G401 (cell line): ENCODE results near the gene C3. TPM values are rescaled to one million over a fixed set of nuclear protein-coding genes. Genes with fewer than 3 reads are reported as not detected.

ENCODE experiments used
- DNase-seq: peaks from one replicate; pipeline ENCODE4 v3.0.0-alpha.2; 2015; ENCODE audit warnings: low spot score
- in situ Hi-C: cut with HindIII; loops from 2 replicates; pipeline ENCODE4 v1.10.0; 2016; ENCODE audit warnings: low sequenced_read_pairs, mixed read lengths
- total RNA-seq: library from RNA; depleted of rRNA; stranded (reverse); fragments of >200 nt; shearing (Covaris generic); gene quantifications from 2 replicates; pipeline ENCODE4 v1.2.3, GENCODE V29; 2014

C3 gene
- total RNA-seq, 1 experiment from 2014 or later = 2.1 TPM

DNA sequence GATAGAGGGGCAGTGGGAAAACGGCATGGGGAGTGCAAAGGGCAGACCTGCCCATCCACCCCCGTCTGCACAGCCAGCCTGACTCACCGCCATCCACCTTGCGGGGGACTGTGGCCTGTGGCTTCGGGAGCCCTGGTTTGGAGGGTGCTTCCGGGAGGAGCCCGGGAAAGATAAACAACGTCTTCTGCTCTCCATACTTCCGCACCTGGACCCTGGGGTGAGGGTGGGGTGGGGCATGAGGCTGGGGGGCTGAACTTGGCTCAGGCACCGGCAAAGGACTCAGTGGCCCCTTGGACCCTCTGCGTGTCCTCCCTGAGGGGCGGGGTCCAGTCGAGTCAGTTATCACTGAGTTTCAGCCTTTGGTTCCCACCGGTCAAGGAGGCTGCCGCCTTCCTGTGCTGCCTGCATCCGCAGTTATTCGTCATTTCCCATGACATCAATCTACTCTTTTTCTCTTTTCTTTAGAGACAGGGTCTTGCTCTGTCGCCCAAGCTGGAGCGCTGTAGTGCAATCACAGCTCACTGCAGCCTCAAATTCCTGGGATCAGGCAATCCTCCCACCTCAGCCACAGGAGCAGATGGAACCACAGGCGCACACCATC lies 13.7 kb upstream of the C3 start:
- in situ Hi-C loops = no loop called here
- no peak for DNase-seq

DNA sequence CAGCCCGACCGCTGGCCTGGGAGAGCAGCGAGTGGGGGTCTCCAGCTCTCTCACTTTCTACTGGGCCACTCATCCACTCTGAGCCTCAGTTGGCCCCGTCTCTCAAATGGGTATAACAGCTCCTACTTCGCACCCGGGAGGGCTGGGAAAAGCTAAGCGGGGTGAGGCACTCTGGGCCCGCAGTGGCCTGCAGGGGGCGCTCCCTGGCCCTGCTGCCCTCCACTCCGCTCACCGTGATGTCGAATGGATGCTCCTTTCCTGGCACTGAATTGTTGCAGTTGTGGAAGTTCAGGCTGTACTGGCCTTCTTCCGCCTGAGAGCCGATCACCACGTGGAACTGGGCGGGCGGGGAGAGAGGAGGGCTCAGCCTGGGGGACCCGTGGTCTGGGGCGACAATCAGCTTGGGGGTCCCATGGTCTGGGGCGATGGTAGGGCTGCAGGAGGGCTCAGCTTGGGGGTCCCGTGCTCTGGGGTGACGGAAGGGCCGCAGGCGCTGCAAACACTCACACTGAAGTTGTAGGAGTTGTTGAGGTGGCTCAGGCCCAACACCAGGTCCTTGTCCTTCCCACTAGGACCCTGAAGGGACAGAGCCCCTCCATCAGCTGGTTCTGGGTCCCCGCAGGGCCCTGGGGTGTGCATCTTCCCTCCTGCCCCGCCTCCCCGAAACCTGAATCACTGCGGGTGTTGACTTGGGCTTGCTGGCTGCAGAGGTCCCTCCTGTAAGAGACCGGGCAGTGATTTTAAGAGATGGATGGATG lies 13.1 kb upstream of the C3 start:
- in situ Hi-C loops = no loop called here

DNA sequence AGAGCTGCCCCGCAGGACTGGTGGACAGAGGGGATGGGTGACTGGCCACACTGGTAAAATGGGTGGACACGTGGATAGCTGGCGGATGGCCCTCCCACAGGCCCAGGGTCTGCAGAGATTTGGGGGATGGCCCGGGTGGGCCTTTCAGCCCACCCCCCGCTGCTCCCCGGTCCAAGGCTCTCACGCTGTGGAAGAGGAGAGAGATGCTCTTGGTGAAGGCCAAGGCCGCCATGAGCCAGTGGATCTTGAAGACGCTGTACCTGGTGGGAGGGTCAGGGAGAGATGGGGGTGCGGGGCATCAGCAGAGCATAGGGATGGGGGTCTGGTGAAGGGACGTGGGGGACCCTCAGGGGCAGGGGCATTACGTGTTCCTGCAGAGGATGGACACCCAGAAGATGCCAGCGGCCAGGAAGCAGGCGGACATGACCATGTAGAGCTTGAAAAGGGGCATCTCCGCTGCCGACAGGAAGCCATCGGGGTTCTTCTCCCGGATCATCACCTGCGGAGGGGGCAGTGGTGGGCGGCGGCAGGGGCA lies 12.4 kb upstream of the C3 start:
- in situ Hi-C loops = no loop called here
- no peak for DNase-seq

More for the DNA sequence above, 13.1 kb upstream of the C3 start:
- no peak for DNase-seq

DNA sequence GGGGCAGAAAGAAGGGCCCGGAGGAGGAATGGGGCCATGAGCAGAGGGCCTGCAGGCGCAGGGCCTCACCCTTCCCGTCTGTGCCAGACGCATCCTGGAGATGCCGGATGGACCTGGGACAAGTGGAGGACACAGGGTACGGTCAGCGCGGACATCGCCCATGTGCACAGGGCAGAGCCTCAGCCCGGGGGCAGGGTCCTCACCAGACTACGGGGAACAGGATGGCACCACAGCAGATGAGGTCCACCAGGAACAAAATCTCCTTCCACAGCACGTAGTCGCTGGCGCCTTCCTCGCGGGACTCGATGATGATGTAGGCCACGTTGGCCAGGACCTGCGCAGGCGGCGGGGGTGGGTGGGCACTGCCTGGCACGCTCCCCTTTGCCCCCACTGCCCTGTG lies 11.4 kb upstream of the C3 start:
- no peak for DNase-seq
- in situ Hi-C loops = no loop called here

DNA sequence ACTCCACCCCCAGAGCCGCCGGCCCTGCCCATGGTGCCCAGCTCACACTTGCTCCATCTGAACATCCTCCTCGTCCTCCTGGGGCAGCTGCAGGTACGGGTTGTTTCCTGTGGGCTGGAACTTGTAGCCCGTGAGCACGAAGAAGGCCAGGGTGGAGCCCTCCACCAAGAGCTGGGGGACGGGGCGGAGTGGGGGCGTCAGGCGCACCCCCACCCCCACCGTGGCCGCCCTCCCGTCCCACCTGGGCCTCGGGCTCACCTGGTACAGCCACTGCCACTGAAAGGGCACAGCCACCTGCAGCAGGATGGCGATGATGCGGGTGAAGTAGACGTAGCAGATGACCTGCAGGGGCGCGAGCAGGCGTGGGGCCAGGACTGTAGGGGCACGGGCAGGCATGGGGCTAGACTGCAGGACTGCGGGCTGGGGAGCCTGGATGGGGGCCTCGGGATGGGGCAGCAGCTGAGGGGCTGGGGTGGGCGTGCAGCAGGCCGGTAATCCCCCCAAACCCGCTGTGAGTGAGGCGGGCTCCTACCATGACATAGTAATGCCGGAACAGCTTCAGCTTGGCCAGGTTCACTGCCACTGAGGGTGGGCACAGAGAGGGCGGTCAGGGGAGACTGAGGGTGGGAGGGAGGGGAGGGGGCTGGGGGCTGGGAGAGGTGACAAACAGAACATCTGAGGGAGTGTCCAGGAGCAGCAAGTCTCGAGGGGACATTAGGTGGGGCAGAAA lies 10.7 kb upstream of the C3 start:
- in situ Hi-C loops = no loop called here

DNA sequence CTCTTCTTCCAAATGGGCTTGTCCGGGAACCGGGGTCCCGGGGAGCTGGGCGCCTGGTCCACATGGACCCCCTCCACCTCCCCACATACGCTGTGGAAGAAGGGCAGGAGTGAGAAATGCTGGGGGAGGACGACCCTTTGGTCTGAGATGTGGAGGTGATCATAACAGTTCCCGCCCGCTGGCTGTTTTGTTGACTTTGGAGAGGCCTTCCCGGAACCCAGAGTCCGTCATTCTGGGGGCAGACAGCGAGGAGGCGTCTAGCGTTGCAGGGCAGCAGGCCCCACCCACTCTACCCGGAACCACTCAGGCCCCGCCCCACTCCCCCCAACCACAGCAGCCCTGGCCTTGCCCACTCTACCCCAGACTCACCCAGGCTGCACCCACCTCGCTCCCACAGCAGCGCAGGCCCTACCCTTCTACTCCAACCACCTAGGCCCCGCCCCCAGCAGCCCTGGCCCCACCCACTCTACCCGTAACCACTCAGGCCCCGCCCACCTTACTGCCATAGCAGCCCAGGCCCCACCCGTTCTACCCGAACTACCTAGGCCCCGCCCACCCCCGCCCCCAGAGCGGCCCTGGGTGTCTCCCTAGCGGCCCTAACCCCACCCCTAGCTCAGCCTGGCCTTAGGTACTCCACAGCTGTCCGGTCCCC lies 9.8 kb upstream of the C3 start:
- in situ Hi-C loops = no loop called here
- DNase-seq = no peak

More for the DNA sequence above, 10.7 kb upstream of the C3 start:
- no peak for DNase-seq

DNA sequence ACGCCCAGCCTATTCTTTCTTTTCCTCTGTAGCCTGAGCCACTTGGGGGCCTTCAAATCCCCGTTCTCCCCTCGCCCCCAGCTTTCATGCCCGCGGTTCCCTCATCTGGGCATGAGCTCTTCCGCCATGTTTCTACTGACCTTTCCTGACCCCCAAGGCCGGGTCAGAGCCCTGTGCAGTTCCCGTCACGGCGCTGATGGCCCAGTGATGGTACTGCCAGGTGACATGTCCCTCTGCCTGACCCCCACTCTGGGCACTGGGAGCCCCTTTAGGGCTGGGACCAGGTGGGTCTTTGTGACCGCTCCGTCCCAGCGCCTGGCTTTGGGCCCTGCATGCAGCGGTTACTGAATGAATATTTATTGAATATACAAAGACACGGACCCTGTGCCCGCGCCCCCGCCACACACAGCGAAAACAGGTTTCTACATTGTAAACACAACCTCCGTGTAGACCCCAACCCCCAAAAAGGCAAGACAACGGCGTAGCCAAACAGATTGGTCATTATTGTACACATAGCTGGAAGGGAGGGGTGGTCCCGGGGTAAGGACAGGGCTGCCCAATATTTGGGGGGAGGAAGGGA lies 9.2 kb upstream of the C3 start:
- in situ Hi-C loops = no loop called here
- DNase-seq = no peak

DNA sequence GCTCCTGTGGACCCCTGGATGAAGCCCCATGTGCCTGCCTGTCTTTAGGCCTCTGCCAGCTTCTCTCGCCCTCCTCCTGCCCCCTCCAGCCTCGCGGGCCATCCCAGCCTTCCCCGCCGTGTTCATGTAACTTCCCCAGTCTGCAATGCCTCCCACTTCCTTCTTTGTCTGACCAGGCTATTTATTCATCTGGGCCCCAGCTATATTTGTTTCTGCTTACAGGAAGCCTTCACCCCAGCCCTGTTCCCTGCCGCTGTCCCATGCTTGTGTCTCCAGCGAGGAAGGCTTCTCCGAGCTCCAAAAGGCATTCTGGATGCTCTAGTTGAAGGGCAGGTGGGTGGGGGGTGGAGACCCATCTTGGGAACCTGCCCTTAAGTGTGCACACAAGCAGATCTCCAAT lies 7.9 kb upstream of the C3 start:
- DNase-seq = no peak
- in situ Hi-C loops = no loop called here

DNA sequence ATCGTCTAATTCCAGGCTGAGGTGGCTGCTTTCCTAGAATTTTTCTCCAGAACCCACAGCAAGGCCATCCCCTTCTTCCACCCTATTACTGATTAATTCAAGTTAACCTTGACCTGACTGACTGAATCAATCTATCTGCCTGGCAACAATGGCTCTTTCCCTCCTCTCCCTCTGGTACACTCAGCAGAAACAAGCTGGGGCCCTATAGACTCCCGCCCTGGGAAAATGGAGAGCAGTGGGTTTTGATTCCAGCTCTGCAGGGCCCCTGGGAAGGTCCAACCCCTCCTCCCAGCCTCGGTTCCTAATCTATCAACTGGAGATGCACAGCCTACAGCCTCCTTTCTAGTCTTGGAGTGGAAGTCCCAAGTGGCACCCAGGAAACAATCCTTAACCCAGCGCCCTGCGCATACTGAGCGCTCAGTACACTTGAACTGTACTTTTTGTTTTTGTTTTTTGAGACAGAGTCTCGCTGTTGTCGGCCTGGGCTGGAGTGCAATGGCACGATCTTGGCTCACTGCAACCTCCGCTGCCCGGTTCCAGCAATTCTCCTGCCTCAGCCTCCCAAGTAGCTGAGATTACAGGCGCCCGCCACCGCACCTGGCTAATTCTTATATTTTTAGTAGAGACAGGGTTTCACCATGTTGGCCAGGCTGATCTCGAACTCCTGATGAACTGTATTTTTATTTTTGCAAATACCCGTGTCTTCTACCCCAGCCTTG lies 5.2 kb upstream of the C3 start:
- in situ Hi-C loops = no loop called here
- DNase-seq = no peak

DNA sequence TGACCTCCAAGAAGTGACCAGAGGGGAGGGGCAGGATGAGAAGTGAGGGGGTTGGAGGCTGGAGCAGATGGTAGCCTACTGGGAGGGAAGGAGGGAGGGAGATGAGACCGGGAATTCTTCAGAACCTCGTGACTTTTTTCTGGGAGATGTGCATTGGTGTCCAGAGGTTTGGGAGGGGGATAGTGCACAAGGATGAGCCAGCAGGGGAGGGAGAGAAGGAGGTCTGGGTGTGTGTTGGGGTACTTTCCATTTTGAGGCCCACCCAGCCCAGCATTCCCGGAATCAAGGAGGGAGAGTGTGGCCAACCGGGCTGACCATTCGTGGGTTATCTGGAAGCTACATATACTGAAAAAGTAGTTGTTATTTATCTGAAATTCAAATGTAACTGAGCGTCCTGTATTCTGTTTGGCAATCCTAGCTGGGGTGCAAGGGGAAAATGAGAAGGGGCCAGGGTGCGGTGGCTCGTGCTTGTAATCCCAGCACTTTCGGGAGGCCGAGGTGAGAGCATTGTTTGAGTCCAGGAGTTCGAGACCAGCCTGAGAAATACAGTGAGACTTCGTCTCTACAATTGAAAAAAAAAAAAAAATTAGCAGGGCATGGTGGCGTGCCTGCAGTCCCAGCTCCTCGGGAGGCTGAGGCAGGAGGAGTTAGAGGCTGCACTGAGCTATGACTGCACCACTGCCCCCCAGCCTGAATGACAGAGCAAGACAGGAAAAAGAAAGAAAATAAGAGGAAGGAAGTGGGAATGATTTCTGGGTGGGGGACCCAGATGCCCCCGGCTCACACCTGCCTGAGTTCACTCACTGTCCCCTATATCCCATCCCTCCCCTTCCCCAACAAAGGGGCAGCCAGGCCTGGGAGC lies 4.4 kb upstream of the C3 start:
- in situ Hi-C loops = no loop called here
- no peak for DNase-seq

DNA sequence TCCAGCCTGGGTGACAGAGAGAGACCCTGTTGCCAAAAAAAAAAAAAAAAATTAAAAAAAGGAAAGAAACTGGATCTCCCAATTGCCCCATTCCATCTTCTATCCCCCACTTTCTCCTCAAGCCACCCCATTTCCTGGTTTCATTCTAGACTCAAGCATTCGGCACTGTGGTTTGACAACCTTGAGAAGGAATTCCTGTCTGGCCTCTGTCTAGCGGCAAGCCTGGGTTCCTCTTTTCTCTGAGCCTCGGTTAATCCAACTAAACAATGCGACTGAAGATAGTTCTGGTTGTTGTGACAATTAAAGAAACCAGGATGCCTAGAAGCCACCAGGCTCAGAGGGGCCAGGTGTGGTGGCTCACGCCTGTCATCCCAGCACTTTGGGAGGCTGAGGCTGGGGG lies 3.3 kb upstream of the C3 start:
- DNase-seq = no peak
- in situ Hi-C loops = no loop called here

DNA sequence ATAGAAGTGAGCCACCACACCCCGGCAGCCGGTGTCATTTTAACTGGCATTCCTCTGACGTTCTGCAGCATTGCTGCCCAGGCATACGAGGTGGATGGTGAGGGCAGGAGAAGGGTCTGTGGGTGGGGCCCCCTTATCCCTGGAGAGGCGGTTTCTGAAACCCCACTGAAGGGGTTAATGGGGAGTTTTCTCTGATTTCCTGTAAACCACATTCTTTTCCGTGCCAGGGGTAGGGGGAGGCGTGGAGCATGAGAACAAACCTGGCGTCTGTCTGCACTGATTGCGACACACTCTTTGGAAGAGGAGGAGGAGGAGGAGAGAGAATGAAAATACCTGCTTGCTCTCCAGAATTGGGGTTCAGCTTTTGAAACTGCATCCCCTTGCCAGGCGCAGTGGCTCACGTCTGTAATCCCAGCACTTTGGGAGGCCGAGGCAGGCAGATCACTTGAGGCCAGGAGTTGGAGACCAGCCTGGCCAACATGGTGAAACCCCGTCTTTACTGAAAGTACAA lies 2.7 kb upstream of the C3 start:
- no peak for DNase-seq
- in situ Hi-C loops = no loop called here

DNA sequence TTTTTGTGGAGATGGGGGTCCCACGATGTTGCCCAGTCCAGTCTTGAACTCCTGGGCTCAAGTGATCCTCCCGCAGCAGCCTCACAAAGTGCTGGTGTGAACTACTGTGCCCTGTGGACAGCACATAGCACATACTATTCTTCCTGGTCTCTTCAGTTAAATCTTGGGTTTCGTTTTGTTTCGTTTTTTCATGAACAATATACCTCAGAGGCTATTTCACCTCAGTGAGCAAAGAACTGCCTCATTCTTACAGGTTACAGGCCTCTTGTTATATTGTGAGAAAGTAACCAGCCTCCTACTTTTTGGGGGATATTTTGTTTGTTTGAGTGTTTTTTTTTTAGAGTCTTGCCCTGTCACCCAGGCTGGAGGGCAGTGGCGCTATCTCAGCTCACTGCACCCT lies 1.3 kb upstream of the C3 start:
- no peak for DNase-seq
- in situ Hi-C loops = no loop called here

DNA sequence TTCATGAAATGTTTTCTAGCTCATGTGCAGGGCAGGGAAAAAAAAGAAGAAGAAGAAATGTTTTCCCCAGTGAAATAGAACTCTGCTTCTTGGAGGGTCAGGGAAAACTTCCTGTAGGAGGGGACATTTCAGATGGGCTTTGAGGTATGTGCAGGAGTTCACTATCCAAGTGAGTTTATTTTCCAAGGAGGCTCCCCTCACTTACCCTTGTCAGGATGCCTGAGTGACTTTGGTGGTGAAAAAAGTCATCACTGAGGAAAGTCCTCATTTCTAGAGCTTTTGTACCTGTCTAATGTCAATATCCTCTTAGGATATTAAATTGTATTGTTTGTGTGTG lies 656 bp upstream of the C3 start:
- DNase-seq = no peak
- in situ Hi-C loops = no loop called here

DNA sequence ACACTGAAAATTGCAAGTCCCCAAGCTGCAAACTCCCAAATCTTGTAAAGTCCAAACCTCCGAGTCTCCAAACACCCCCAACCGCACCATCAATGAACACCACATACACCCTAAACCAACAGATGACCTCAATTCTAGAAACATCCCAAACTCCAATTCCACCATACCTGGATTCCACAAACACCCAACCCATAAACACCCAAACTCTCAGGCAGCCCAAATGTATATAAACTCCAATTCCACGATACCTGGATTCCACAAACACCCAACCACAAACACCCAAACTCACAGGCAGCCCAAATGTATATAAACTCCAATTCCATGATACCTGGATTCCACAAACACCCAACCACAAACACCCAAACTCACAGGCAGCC lies 470 bp downstream of the C3 start:
- in situ Hi-C loops = no loop called here
- DNase-seq = no peak

DNA sequence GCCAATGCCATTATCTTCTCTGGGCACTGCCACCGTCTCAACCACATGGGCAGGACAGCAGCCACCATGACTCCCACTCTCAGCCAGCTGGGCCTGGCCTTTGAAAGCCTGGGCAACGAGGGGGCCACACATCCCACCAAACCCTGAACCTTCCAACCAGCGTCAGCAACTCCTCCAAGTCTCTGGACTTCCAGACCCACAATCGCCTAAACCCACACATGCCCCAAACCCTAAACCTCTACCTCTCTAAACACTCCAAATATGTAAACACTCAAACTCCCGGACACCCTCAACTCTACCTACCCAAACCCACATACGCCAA lies 949 bp downstream of the C3 start:
- in situ Hi-C loops = no loop called here
- DNase-seq = no peak

DNA sequence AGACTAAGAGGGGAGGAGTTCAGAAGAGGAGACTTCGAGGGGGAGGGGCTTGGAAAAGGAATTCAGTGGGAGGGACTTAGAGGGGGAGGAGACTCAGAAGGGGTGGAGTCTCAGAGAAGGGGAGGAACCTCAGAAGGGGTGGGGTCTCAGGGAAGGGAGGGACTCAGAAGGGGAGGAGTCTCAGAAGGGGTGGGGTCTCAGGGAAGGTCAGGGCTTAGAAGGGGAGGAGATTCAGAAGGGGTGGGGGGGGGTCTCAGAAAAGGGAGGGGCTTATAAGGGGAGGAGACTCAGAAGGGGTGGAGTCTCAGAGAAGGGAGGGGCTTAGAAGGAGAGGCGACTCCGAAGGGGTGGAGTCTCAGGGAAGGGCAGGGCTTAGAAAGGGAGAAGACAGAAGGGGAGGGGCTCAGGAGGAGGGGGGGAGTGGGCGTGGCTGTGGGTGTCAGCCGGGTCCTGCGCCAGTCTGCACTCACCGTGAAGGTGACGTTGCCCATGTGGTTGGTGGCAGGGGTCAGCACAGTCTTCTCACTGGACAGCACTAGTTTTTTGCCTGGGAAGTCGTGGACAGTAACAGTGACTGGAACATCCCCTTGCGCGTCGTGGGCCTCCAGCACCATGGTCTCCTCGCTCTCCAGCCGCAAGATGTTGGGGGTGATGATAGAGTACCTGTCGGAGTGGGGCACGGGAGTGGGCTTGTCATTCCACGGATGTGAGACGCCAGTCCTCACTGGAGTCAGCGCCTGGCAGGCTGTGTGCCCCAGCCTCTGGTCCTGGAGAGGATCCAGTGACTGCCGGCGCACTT lies 1.5 kb downstream of the C3 start:
- in situ Hi-C loops = no loop called here

More for the DNA sequence above, 1.5 kb downstream of the C3 start:
- DNase-seq = no peak
